ENCODE measurements around the gene ZEB1.

Gene ZEB1

GRCh38 chr10:31294558-31294957 is 24.5 kb upstream of the ZEB1 start:
- Histone ChIP-seq H3K27ac (ENCODE audit: extremely low read depth, low read depth, low read length) (no peak overlapping the region), H3K4me1 (ENCODE audit: control insufficient read depth, insufficient read depth, low read length) (no peaks in the 10 kb centered on the region), H3K4me3 (ENCODE audit: low read depth, low read length) (no peak overlapping the region), H3K36me3 (ENCODE audit: control insufficient read depth in 2 of 2, insufficient read depth in 1 of 2, low read length in 2 of 2) (no peaks in the 10 kb centered on the region), H3K9me3 (ENCODE audit: control insufficient read depth, insufficient read depth, low read depth, low read length) (no peaks in the 10 kb centered on the region)
- ChIA-PET POLR2A (no interaction called here), CTCF (interaction anchor here (0.6 kb wide), 1 partner anchor 1778 kb away, joined by 3 read pairs; no protein-coding TSS in a partner anchor)
- TF ChIP-seq EGR2 (tag by site-specific recombination; IDR thresholded peaks at IDR 0.05; ENCODE audit: low read depth) (no peak), ZNF48 (tag by site-specific recombination; IDR thresholded peaks at IDR 0.05) (no peak), ZNF362 (tag by site-specific recombination; IDR thresholded peaks at IDR 0.05) (no peak), ZNF214 (tag by site-specific recombination; IDR thresholded peaks at IDR 0.05; ENCODE audit: borderline replicate concordance) (no peak), HOXA7 (CRISPR knock-in tag; IDR thresholded peaks at IDR 0.05; ENCODE audit: borderline replicate concordance) (no peak), ZNF350 (tag by site-specific recombination; IDR thresholded peaks at IDR 0.05) (no peak), PRDM10 (tag by site-specific recombination; IDR thresholded peaks at IDR 0.05) (no peak), ZNF560 (tag by site-specific recombination; IDR thresholded peaks at IDR 0.05; ENCODE audit: borderline replicate concordance) (no peak), ZNF639 (tag by site-specific recombination; IDR thresholded peaks at IDR 0.05) (no peak), ZNF16 (tag by site-specific recombination; IDR thresholded peaks at IDR 0.05; ENCODE audit: low read depth) (no peak), ZNF549 (tag by site-specific recombination; IDR thresholded peaks at IDR 0.05) (no peak), ZNF747 (tag by site-specific recombination; IDR thresholded peaks at IDR 0.05) (no peak), ZNF24 (tag by site-specific recombination; IDR thresholded peaks at IDR 0.05) (no peak), ZNF423 (tag by site-specific recombination; IDR thresholded peaks at IDR 0.05) (no peak), GLIS1 (tag by site-specific recombination; IDR thresholded peaks at IDR 0.05) (no peak), ZFP3 (tag by site-specific recombination; IDR thresholded peaks at IDR 0.05; ENCODE audit: low read depth) (no peak), ZNF248 (tag by site-specific recombination; IDR thresholded peaks at IDR 0.05) (no peak), ZNF768 (tag by site-specific recombination; IDR thresholded peaks at IDR 0.05) (no peak), ZNF10 (tag by site-specific recombination; IDR thresholded peaks at IDR 0.05) (no peak)
- TF ChIP-seq, protein P1, sequence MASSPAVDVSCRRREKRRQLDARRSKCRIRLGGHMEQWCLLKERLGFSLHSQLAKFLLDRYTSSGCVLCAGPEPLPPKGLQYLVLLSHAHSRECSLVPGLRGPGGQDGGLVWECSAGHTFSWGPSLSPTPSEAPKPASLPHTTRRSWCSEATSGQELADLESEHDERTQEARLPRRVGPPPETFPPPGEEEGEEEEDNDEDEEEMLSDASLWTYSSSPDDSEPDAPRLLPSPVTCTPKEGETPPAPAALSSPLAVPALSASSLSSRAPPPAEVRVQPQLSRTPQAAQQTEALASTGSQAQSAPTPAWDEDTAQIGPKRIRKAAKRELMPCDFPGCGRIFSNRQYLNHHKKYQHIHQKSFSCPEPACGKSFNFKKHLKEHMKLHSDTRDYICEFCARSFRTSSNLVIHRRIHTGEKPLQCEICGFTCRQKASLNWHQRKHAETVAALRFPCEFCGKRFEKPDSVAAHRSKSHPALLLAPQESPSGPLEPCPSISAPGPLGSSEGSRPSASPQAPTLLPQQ (tag by site-specific recombination; IDR thresholded peaks at IDR 0.05): no peak

Data from HEK293 (cell line).